SIG-M5 treated with dmso at 0.1 percent for 504 hours (cell line): Measurements from ENCODE around the gene PXT1.
"Not testable (repeated sequence)": the region's sequence is repeated elsewhere in the genome, so short reads cannot be mapped to it uniquely, and the experiment has no call there.

Source experiments
- DNase-seq: peaks from one replicate; lab custom pipeline; 2025; ENCODE audit not compliant: unreplicated experiment; lab: John Stamatoyannopoulos, UW

PXT1 gene

DNA sequence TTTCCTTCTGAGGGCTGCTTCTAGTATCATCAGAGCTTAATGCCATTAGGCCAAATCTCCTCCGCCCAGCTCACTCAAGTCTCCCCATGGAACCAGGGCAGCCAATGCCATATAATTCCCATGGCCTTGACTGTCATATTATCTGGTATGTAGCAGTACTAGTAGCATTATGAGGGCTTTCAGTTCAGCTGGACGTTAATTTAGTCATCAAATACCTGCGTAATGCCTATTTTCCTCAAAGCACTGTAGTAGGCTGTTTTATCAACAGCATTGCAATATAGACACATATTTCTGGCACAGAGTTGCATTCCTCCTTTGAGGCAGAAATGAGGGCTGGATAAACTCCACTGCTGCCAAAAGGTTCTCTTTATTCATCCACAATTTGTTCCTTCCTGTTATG is 1.8 kb upstream of the PXT1 start:
- no peak for DNase-seq

DNA sequence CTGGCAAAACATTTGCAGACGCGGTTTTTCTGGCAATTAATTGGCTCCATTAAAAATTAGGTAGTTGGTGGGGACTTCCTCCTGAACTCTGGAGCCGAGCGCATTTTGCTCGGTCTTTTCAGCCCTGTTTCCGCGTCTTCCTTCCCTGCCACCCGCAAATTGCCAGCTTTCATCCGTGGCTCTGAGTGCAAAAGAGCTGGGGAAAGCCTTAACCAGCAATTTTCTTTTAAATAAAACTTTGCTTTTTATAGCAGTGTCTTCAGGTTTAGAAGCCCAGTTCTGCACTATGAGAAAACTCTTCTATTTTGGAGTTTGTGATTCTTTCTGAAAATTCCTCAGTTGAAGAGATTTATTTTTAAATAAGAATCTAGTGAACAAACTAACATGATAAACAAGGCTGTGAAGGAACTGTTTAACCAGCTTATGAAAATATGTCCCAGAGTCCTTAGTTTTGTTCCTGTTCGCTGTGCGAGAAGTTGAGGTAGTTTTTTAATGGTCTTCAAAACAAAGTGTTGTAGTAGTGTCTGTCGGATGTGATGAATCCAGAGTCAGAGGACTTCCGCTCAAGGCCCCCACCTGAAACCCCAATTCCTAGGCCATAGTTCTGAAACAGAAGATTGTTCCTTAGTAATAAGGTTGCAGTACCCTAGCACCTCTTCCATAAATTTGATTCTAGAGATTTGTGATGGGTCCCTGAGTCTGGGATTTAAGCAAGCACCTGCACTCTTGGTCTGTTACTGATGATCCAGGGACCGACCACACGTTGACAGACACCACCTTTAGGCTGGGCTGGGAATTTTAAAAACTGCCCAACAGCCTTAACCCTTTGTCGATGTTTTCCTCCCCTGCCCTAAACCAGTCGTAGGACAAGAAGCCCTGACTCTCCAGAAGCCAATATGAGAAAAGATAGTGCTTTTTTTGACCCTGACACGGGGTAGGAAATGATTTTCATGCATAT is 1.1 kb upstream of the PXT1 start:
- peak; percentile 30 for DNase-seq

DNA sequence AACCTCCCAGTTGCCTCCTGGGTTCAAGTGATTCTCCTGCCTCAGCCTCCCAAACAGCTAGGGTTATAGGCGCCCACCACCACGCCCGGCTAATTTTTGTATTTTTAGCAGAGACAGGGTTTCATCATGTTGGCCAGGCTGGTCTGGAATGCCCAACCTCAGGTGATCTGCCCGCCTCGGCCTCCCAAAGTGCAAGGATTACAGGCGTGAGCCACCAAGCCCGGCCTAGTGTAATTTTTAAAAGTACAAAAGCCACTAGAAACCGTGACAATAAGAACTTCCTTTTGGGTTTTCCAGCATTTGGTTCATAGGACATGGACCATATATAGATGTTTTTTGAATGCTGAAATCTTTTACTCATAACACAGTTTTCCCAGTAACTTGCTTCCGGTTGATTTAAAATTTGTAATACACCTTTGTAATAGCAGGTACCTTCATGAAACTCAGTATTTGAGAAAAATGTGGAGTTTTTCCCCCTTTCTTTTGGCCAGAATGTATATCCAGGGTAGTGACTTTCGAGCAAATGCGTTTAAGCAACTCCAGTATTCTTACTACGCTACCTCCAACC is 467 bp downstream of the PXT1 start:
- no peak for DNase-seq

DNA sequence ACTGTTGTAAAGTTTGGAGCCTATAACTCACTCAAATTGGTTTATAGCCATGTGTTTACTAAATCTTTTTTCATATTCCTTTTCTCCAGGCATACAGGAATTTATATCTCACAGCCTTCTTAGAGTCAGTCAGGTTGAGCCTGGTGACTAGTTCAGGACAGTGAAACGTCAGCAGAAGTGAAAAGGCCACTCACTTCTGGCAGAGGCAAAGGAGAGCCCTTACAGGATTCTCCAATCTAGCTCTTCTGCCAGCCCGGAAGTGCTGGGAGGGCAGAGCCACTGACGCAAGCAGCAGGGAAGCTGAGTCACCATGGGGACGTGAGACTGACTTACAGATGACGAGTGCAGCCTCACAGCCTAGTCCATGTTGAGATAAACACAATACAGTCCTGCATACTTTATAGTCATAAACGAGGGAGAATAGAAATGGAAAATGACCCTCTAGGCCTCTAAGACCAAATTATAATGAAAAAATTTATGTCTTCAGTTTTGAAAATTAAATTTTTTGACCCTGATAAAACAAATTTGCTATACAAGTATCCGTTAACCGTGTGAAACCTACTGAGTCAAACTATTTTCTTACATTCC is 1.3 kb downstream of the PXT1 start:
- DNase-seq = peak; percentile 95

DNA sequence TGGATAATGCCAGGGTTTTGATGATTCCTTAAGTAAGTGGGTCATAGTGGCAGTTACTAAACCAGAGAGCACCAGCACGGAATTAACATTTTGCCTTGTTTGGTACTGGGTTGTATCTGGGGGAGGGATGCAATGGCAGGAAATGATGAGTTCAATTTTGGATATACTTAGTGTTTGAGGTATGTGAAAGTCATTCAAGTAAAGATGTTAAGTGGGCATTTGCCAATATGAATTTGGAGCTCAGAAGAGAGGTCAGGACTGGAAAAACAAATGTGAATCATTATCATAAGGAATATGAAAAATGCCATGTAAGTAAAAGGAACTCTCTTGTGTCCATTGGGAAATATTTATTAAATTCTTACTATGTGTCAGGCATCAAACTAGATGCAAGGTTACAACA is 6.2 kb downstream of the PXT1 start:
- DNase-seq = no peak

DNA sequence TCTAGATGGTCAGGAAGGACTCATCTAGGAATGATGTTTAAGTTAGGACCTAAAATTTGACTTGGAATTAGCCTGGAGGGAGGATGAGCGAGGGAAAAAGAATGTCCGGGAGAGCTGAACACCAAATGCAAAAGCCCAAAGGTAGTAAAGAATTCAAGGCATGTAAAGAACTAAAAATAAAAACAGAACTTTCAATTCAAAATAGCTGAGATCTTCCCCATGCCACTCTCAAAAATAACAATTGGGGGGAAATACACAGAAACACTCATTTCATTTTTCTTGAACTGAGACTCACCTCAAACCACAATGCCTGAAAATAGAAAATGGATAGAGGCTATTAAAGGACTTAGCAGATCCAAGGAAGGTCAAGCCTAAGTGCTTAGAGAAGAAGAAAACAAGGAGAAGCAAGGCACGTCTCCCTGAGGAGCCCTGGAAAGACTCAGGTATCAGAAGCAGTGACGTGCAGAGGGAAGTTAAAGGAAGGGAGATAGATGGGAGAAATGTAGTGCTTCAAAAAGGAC is 10.4 kb downstream of the PXT1 start:
- DNase-seq = no peak

DNA sequence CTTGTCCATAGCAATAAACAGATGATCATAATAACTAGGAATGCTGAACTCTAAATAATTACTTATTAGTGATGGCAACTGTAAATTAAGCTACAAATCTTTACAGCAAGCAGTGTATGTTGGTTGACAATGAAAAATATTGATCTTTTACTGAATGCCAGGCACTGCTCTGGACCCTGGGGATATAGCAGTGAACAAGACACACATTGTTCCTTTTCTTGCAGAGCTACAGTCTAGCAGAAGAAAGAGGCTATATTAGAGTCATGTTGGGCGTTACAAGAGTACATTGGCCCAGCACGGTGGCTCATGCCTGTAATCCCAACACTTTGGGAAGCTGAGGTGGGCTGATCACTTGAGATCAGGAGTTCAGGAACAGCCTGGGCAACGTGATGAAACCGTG is 11.5 kb downstream of the PXT1 start:
- DNase-seq = no peak

DNA sequence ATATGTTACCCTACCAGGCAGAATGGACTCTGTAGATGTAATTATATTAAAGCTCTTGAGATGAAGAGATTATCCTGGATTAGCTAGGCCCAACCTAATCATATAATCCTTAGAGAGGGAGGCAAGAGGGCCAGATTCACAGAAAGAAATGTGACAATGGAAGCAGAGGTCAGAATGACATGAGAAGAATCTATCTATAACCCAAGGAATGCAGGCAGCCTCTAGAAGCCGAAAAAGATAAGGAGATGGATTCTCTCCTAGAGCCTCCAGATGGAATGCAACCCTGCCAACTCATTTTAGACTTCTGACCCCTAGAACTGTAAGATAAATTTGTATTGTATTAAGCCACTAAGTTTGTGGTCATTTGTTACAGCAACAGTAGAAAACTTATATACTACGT is 12.3 kb downstream of the PXT1 start:
- DNase-seq = no peak

DNA sequence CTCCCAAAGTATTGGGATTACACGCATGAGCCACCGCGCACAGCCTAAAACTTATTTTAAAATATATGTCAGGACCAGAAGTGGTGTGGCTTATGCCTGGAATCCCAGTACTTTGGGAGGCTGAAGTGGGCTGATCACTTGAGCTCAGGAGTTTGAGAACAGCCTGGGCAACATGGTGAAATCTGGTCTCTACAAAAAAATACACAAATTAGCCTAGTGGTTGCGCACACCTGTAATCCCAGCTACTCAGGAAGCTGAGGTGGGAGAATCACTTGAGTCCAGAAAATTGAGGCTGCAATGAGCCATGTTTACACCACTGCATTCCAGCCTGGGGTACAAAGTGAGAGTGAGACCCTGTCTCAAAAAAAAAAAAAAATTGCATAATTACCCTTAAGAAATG is 13.7 kb downstream of the PXT1 start:
- DNase-seq = no peak

DNA sequence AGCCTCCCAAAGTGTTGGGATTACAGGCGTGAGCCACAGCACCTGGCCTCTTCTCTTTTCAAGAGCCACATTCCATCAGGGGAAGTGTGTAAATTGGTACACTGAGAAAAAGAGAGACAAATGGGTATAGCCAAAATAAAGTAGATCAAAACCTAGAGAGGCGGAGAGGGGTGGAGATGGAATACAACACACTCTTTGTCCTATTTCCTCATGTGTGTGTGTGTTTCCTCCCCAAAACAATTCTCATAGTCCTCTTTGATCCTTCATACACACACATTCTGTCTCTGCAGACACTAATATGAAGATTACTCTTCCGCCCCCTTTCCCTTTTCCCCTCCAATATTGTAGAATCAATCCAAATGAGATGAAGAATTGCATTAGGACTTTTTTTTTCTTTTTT is 16.0 kb downstream of the PXT1 start:
- DNase-seq = no peak

DNA sequence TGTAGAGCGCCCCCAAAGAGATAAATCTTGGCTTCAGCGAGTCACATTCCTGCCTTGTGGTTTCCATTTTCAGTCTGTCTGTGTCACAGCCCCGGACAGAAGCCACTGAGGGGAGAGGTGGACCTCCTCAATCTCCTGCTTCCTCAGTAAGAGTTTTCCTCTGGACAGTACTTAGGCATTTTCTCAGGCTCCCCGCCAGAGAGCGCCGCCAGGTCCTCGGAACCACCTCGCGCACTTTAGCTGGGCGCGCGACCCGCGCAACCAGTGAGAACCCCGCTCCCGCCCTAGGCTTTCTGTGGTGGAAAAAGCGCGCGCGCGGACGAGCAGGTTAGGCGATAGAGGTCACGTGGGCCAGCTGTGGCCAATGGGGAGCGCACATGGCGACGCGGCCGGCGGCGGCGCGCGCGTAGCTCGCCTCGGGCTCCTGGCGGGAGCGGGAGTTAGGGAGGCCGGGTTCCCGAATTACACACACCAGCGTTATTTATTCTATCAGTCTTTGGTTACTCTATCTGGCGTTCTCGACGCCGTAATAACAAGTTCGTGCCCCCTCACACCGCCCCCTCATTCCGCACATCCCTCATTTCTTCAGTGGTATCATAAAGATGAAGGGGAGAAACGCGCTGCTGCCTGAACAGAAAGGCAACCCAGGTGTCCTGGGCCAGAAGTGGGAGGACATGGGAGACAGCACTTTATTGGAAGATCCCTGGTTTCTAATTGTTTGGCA is 19.4 kb downstream of the PXT1 start:
- DNase-seq = peak; percentile 97

DNA sequence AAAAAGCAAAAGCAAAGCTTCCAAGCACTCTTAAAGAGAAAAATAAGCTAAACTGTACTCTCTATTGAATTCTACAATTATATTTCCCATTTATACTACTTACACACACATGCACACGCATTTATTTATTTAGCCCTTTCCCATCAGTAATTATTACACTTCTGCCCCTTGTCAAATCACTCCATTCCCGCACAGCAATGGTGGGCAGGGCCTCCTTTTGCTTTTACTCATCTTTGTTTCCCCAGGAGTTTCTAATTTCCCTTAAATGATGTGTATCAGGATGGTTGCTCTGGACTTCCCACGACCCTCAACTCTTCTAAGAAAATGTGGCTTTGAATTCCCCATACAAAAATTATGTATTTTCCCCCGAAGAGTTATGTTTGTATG is 19.9 kb downstream of the PXT1 start:
- DNase-seq = no peak

DNA sequence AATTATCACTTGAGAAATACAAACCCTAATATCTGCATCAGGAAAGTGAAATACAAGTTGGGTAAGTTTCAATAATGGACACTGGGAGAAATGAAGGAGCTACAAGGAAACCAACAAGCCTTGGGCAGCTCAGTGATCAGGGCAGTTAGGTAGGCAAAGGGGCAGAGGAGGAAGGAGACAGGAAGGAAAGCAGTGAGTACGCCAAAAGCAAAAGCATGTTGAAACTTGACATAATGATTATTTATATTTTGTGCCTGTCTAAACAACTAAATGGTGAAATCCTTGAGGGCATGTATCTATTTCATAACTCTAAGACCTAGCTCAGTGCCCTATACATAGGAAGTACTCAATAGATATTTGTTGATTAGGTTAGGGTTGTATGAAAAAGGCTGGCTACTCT is 23.3 kb downstream of the PXT1 start:
- DNase-seq = peak; percentile 33

DNA sequence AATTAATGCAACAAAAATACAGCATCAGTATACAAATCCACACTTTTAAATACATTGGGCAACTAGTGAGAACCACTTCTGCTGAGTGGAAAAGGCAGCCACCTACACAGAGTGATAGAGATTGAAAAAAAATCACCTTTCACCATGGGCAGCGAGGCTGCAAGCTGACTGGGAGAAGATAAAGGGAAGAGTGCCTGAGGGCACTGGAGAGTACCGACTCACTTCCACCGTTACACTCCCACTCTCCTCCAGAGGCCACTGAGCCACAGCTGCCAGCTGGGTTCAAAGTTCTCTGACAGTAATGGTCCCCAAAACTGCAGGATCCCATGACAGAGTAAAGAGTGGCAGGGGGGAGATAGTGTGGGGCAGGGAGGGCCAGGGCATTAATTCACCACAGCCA is 24.1 kb downstream of the PXT1 start:
- DNase-seq = no peak

DNA sequence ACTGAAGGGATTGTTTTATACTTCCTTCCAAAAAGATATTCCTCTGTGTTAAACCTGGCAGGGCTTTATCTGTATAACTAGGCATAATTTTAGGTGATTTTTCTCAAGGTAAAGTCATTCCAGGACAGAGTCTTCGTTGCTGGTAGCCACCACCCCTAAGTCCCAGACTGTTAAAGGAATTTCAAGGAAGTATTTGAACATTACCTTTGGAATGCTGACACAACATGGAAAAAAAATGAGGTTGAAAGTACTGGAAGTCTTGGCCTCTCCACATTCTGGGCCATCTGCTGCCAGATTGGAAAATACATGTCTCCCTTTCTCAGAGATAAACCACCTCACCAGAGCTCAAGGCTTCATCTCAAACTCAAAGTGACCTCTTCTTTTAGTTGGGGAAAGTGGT is 28.2 kb downstream of the PXT1 start:
- DNase-seq = no peak

DNA sequence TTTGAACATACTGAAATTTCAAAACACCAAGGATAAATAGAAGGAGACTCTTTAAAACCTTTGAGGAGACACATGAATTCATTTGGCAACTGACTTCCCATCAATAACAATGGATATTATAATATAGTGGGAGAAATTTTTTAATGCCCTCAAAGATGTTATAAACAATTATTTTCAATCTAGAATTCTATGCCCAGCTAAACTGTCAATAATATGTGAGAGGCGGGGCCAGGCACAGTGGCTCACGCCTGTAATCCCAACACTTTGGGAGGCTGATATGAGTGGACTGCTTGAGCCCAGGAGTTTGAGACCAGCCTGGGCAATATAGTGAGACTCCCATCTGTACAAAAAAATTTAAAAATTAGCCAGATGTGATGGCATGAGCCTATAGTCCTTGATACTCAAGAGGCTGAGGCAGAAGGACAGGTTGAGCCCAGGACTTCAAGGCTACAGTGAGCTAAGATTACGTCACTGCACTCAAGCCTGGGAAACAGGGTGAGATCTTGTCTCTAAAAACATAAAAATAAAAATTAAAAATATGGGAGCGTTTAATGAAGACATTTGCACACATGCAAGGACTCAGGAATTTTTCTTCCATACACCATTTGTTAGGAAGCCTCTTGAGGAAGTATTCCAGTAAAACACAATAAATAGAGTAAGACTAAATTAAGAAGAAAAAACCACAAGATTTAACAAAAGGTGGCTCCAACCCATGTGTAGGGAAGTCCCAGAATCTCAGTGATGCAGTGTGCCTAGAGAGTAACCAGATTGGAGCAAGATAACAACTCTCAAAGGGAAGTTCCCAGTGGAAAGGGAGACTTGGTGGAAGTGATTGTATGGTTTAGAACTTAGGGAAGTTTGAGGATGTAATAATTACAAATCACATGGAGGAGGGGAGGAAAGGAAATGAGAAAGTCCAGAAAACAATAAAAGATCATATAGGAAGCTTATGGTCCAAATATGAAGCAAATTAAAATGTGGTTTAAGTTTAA is 28.9 kb downstream of the PXT1 start:
- no peak for DNase-seq

DNA sequence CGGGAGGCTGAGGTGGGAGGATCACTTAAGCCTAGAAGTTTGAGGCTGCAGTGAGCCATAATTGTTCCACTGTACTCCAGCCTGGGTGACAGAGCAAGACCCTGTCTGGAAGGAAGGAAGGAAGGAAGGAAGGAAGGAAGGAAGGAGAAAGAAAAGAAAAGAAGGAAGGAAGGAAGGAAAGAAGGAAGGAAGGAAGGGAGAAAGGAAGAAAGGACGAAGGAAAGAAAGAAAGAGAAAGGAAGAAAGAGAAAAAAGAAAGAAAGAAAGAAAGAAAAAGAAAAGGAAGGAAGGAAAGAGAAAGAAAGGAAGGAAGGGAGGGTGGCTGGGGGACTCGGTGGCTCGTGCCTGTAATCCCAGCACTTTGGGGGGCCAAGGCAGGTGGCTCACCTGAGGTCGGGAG is 32.9 kb downstream of the PXT1 start:
- not testable (repeated sequence) for DNase-seq

DNA sequence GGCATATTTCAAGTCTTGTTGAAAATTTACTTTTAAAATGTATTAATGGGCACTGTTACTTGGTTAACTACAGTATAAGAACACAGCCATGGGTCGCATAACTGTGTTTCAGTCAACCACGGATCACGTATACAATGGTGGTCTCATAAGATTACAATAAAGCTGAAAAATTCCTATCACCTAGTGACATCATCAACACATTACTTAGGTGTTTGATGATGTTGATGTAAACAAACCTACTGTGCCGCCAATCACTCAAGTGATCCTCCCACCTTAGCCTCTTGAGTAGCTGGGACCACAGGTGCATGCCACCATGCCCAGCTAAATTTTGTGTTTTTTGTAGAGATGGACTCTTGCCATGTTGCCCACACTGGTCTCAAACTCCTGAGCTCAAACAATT is 38.5 kb downstream of the PXT1 start:
- DNase-seq = no peak

DNA sequence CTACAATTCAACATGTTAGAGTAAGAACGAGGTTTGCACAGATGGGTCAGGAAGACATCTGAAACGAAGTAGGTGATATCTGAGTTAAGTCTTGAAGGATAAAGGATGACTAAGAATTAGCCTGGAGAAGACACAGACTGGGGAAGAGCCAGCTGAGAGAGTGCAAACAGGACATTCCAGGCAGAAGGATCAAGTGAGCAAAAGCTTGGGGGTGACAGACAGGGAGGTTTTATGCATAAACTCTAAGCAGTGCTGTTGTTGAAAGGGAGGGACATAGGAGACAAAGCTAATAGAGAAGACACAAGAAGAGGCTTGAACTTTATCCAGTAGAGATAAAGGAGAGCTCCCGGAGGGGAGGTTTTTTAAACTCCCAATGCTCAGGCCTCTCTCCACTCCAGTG is 40.2 kb downstream of the PXT1 start:
- no peak for DNase-seq

DNA sequence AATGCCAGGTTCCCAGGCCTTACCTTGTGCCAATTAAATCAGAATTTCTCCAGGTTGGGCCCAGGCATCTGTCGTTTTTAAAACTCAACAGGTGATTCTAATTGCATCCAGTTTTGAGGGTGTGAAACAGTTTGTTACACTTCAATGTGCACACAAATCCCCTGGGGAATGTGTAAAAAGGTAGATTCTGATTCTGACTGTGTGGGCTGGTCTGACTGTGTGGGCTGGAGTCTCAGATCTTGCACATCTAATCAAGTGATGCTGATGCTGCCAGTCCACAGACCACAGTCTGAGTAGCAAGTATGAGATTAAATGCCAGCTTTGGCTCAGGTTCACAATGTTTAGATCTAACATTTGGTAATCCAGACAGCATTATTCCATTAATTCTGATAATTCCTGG is 42.7 kb downstream of the PXT1 start:
- DNase-seq = no peak
